ENCODE data around the gene REPS1. TPM values are rescaled to one million over a fixed set of nuclear protein-coding genes. Genes with fewer than 3 reads are reported as not detected.

Gene REPS1
- polyA plus RNA-seq, 3 donors = 11.9 to 36.6 (median 14.0) TPM

DNA sequence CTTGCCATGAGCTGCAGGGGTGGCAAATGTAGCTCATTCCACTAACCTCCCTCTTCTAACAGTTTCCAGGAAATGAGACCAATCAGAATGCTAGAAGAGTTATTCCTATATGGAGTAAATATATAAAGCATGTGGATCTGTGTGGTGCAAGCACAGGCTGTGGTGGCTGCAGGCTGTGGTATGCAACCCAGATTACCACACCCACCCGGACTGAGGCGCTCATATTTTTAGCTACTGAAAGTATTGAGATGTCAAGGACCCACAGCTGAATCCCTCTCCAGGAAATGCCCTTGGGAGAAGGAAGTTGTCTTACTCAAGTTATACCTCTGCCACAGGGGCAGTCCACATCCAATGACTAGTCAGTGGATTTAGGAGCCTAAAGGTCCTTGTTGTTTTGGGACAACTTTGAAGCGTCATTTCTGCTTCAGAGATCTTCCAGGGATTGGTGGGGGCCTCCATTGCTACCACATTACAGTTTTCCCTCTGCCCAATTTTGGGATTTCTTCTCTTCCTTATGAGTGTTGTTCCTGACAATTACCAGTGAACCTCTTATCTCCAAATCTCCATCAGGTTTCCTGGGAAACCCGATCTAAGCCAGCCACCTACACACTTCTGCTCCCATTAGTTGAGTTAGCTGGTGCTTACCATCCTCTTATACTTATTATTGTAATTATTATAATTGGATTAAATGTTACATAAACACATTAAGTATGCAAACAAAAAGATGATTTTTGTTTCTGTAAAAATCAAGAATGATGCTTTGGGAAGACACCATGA is 12.1 kb upstream of the REPS1 start:
- DNase-seq = no peak
- intact Hi-C loops (cut with micrococcal nuclease) = no loop called here
- H3K36me3 Mint-ChIP-seq = no peaks in the 10 kb centered on the region

GRCh38 chr6:138997136-138997535 is 9.1 kb upstream of the REPS1 start:
- DNase-seq = no peak
- Histone ChIP-seq H3K4me1 (ENCODE audit: control insufficient read depth in 1 of 2, insufficient read depth in 2 of 2, low read length in 2 of 2) (peaks cover 0 to 4% of the 10 kb centered on the region in 2 donors), H3K9ac (ENCODE audit: insufficient read depth, low read length, poor library complexity, severe bottlenecking) (no peak overlapping the region), H2AFZ (ENCODE audit: insufficient read depth, low read depth, low read length, poor library complexity, severe bottlenecking) (no peak overlapping the region), H3K4me2 (replicated peaks; ENCODE audit: extremely low read depth, low read length, poor library complexity, severe bottlenecking) (no peak overlapping the region), H3K4me3 (replicated peaks in 1 of 3; ENCODE audit: low read depth in 2 of 3, low read length in 3 of 3) (no peak overlapping the region), H4K20me1 (ENCODE audit: insufficient read depth, low read length) (no peaks in the 10 kb centered on the region), H3K36me3 (replicated peaks in 1 of 2; ENCODE audit: control insufficient read depth in 1 of 2, insufficient read depth in 2 of 2, low read length in 2 of 2) (no peaks in the 10 kb centered on the region), H3K9me3 (replicated peaks in 1 of 2; ENCODE audit: control insufficient read depth in 1 of 2, insufficient read depth in 1 of 2, low read length in 2 of 2) (peaks cover 15 to 19% of the 10 kb centered on the region in 2 donors), H3K27me3 (ENCODE audit: control insufficient read depth in 2 of 2, insufficient read depth in 2 of 2, low read length in 2 of 2) (no peaks in the 10 kb centered on the region), H3K79me2 (ENCODE audit: insufficient read depth, low read length) (no peaks in the 10 kb centered on the region), H3K27ac (ENCODE audit: low read depth in 1 of 2, low read length in 2 of 2) (no peak overlapping the region)
- Mint-ChIP-seq H3K36me3 (peaks cover 0 to 5% of the 10 kb centered on the region in 2 donors), H3K4me1 (peaks cover 16% of the 10 kb centered on the region), H3K9me3 (peaks cover 11 to 28% (median 18%) of the 10 kb centered on the region in 7 donors), H3K27me3 (ENCODE audit: low read depth in 3 of 3) (peaks cover 0 to 3% (median 0%) of the 10 kb centered on the region in 3 donors), H3K4me3 (no peak overlapping the region), H3K27ac (no peak overlapping the region)
- intact Hi-C loops (cut with micrococcal nuclease) = no loop called here
- no CpG with 5 or more reads among the region's 5 CpGs for WGBS (ENCODE audit: insufficient coverage)
- TF ChIP-seq, protein P1, sequence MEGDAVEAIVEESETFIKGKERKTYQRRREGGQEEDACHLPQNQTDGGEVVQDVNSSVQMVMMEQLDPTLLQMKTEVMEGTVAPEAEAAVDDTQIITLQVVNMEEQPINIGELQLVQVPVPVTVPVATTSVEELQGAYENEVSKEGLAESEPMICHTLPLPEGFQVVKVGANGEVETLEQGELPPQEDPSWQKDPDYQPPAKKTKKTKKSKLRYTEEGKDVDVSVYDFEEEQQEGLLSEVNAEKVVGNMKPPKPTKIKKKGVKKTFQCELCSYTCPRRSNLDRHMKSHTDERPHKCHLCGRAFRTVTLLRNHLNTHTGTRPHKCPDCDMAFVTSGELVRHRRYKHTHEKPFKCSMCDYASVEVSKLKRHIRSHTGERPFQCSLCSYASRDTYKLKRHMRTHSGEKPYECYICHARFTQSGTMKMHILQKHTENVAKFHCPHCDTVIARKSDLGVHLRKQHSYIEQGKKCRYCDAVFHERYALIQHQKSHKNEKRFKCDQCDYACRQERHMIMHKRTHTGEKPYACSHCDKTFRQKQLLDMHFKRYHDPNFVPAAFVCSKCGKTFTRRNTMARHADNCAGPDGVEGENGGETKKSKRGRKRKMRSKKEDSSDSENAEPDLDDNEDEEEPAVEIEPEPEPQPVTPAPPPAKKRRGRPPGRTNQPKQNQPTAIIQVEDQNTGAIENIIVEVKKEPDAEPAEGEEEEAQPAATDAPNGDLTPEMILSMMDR (IDR thresholded peaks at IDR 0.05) = no peak

More for the DNA sequence above, 12.1 kb upstream of the REPS1 start:
- Mint-ChIP-seq H3K4me3 (no peak overlapping the region), H3K4me1 (peaks cover 20% of the 10 kb centered on the region), H3K27ac (peak overlapping the region in 1 of 7 donors; percentile 28), H3K27me3 (ENCODE audit: low read depth in 3 of 3) (no peaks in the 10 kb centered on the region), H3K9me3 (peaks cover 0 to 5% (median 0%) of the 10 kb centered on the region in 7 donors)
- no peaks in the 10 kb centered on the region for H3K36me3 ChIP-seq (replicated peaks in 1 of 2; ENCODE audit: control insufficient read depth in 1 of 2, insufficient read depth in 2 of 2, low read length in 2 of 2)
- TF ChIP-seq, protein P1 (IDR thresholded peaks at IDR 0.05) = no peak
- H4K20me1 ChIP-seq (ENCODE audit: insufficient read depth, low read length) = no peaks in the 10 kb centered on the region
- H3K27ac ChIP-seq (ENCODE audit: low read depth in 1 of 2, low read length in 2 of 2) = no peak overlapping the region
- H3K9ac ChIP-seq (ENCODE audit: insufficient read depth, low read length, poor library complexity, severe bottlenecking) = no peak overlapping the region
- no peaks in the 10 kb centered on the region for H3K27me3 ChIP-seq (ENCODE audit: control insufficient read depth in 2 of 2, insufficient read depth in 2 of 2, low read length in 2 of 2)
- no CpG with 5 or more reads among the region's 4 CpGs for WGBS (ENCODE audit: insufficient coverage)
- H3K4me2 ChIP-seq (replicated peaks; ENCODE audit: extremely low read depth, low read length, poor library complexity, severe bottlenecking) = no peak overlapping the region
- H3K79me2 ChIP-seq (ENCODE audit: insufficient read depth, low read length) = no peaks in the 10 kb centered on the region
- H3K9me3 ChIP-seq (replicated peaks in 1 of 2; ENCODE audit: control insufficient read depth in 1 of 2, insufficient read depth in 1 of 2, low read length in 2 of 2) = no peaks in the 10 kb centered on the region
- H3K4me3 ChIP-seq (replicated peaks in 1 of 3; ENCODE audit: low read depth in 2 of 3, low read length in 3 of 3) = no peak overlapping the region
- H3K4me1 ChIP-seq (ENCODE audit: control insufficient read depth in 1 of 2, insufficient read depth in 2 of 2, low read length in 2 of 2) = no peaks in the 10 kb centered on the region
- H2AFZ ChIP-seq (ENCODE audit: insufficient read depth, low read depth, low read length, poor library complexity, severe bottlenecking) = no peak overlapping the region
